Midbrain (tissue), 1 donor: Measurements from ENCODE around the gene KCNIP4.

Source experiments
- DNase-seq: peaks from one replicate; lab custom pipeline; 2025; lab: John Stamatoyannopoulos, UW

The KCNIP4 gene

DNA sequence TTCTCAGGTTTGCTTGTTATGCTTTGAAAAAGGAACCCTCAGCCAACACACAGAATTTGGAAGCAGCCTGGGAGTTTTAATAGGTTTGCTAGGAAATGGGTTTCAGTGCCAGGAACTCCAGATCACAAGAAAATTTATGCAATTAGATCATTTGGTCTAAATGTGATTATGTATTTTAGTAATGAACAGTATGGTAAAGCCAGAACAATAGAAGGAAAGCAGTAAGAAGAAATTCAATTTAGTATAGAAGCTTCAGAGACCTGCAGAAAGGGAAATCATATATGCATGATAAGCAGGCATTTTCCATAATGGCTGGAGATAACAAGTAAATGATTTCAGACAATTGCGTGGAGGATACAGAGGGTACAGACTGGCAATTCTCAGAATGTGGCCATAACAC is 184.7 kb downstream of the KCNIP4 start:
- no peak for DNase-seq

DNA sequence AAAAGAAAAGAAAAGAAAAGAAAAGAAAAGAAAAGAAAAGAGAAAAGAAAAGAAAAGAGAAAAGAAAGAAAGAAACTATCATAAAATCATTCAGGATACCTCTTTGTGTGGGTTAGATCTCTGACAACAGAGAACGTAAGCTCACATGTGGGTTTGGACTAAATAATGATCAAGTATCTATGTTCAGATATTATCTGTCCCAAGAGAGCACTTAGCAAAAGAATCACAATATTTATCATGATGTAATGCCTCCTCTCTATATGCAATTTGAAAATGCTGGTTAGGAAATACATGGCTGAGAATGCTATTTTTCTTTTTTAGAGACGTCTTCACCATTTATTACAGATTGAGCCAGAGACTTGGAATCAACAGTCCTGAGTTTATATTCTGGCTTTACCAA is 191.3 kb downstream of the KCNIP4 start:
- no peak for DNase-seq

DNA sequence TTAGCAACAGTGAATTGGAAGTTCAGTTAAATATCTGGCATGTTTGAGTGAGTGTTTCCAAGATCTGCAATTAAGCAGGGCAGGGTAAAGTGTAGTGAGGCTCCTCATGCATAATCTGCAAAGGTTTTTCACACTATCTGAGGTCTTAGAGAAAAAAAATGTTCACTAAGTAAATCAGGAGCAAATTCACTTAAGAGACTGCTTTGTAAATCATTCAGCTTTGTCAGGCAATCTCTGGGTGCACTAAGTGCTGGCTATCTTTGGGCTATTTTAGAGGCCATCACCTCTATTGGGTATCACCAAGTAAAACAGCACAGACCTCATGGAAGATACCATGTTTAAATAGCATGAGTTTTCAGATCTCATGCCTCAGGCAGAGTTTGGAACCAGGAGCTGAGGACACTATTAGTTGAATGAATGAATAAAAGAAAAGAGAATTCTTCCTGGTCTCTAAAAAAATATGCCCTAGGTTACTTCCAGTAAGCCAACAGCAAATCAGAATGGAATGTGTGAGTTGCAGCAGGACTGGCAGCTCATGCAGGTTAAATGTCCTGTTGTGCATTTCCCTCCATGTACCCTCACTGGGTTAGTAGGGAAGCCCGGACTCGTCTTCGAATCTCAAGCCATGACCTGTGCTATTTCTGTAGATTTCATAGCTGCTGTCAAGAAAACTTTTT is 195.3 kb downstream of the KCNIP4 start:
- no peak for DNase-seq

DNA sequence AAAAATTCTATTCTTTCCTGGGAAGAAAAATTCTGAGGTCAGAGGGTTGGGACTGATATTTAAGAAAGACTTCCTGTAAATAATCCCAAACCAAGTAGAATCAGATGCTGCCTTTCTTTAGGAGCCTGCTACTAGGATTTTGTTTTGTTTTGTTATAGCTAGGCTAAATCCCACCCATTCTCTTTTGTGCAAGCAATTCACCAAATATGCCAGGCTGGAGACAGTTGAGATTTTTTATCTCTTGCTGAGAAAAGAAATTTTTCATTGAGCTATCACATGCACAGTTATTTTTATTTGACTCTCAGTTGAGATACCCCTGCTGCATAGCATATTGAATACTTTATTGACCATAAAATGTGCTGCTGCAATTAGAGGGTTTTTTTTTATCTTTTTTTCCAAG is 196.0 kb downstream of the KCNIP4 start:
- no peak for DNase-seq

DNA sequence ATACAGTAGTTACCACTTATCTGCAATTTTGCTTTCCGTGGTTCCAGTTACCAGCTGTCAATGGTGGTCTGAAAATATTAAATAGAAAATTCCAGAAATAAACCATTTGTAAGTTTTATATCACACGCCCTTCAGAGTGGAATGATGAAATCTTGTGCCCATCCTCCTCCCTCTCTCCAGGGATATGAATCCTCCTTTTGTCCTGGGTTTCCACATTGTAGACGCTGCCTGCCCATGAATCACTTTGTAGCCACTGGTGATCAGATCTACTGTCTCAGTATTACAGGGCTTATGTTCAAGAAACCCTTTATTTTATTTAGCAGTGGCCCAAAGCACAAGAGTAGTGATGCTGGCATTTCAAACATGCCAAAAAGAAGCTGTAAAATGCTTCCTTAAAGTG is 198.6 kb downstream of the KCNIP4 start:
- no peak for DNase-seq

DNA sequence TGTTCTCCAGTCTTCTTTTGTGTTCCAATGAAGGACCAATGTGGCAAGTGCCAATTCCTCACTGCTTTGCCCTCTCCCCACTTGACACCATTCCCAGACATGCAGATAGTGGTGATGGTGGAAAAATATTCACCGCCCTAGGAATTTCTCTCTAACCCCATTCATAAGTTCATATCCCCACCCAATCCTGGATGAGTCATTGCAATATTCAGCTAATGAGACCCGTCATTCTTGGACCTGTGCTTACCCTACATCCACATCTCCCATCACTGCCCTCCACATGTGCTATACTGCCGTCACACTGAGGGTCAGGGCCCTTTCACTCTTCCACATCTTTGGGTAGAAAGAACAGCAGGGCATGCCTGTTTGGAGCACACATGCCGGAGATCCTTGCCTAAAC is 199.2 kb downstream of the KCNIP4 start:
- DNase-seq, result no peak

DNA sequence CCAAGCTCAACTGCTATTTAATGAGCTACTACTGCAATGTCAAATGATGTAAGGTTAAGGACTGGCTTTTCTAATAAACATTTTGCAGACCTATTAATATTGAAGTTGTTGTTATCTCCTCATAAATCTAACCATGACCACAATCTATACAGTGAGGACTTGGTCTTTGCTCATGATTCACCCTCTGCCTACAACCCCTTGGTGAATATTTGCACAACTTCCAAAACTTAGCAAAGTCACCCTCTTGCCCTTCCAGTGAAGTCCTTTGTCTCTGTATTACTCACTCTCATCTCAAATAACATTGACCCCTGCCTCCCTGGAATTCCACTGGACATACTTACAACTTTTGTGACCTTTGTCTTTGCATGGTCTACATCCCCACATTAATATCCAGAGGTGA is 204.5 kb downstream of the KCNIP4 start:
- DNase-seq, result no peak

DNA sequence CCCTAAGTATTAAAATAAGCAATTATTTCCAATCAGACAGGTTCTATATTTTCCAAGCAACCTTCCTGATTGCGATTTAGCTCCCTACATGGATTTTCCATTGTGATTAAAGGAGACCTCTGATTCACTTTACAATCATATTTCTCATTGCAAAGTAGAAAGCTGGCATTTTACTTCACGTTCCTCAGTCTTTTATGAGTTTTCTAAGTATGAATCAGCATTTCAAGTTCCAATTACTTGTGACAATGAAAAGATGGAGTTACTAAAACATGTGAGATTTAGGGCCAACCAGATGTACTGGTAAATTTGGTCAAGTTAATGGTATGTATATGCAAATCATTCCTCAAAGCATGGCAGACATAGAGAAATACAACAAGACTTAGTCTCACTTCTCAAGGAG is 206.2 kb downstream of the KCNIP4 start:
- no peak for DNase-seq

DNA sequence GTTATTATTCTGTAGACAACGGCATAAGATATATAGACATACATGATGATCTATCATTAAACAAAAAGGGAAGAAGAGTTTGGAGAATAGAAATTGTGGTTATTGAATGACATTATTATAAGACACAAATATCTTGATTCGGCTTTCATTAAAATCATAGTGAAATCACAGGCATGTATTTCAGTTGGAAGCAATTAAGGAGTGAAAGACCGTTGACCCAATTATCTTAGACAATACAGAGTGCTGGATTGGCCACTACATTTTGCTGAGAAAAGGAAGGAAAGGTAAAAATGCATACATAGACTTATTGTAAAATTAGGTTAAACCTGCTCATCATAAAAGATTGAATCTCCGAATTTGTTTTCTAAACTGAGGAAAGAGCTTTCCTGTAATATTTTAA is 209.8 kb downstream of the KCNIP4 start:
- DNase-seq, result no peak

DNA sequence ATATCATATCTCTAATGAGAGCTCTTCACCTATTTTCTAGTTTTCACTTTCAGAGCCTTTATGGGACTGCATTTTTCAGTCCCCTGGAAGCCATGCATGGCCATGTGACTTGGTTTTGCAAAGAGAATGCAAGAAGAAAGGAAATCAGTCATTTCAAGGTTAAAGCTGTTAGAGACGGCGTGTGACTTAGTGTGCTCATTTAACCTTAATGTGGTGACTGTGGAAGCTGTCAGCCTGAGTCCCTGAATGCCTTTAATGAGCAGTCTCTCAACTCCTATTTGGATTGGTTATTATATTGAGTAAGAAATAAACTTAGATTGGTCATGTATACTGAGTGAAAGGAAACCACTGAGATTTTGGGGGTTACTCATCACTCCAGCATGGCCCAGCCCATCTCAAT is 212.7 kb downstream of the KCNIP4 start:
- DNase-seq, result no peak

DNA sequence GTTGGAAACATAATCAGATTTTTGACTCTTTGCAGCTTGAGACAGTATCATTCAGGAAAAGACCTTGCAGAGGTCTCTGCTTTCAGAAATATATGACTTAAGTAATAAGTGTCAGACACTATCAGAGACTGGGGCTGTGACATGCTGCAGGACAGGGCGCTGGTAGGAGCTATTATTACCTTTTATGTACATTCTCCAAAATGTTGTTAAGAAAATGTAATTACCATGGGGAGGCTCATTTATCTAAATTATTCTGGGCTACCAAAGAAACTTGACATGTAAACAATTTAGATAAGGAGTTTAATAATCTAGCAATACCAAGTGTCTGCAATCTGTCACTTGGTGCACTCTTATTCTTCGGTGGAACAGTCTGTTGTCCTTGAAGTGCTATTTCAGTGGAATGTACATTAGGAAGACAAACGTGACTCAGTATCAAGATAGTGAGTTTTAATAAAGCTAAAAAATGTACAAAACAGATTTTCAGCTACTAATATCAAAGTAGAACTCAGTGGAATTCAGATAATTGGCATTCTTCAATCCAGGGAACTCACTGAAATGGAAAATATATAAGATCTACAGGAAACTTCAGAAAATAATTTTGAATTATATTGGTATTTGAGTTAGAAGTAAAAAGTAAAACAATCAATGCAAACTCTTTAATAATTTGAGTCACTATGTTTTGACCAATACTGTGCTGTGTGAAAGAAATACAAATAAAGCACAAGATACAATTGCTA is 214.5 kb downstream of the KCNIP4 start:
- no peak for DNase-seq

DNA sequence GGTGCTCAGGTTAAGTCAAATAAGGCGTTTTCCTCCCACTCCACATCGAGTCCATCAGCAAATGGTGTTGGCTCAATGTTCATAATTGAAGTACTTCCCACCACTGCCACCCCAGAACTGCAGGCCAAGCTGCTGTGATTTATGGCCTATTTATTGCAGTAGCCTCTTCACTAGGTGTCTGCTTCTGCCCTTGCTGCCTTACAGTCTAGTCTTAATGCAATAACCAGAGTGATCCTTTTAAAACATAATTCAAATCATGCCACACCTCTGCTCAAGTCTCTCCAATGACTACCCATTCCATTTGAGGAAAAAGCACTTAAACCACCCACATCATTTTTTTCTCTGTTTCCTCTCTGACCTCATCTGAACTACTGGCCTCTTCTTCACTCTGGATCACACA is 220.3 kb downstream of the KCNIP4 start:
- no peak for DNase-seq

DNA sequence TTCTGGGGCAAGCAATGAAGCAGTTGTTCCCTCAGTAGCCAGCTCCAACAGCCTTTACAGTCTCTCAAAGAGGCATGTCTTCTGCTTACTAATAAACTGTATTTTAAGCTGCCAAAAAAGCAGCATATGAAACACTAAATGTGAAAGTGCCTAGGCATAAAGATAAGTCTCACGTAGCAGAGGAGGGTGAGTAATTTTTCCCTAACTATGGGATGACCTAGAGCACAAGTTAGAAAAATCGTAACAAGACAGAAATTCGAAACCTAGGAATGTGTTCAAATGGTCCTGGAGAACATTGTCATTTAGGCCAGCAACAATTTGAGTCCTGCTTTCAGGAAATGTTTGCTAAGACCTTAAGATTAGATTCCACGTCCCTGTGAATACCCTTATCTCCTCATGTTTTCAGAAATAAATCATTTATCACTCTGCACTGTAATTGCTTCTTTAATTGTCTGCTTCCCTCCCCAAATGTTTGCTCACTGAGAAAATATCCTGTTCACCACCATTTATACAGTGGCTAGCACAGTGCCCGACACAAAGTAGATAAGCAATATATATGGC is 222.2 kb downstream of the KCNIP4 start:
- no peak for DNase-seq

DNA sequence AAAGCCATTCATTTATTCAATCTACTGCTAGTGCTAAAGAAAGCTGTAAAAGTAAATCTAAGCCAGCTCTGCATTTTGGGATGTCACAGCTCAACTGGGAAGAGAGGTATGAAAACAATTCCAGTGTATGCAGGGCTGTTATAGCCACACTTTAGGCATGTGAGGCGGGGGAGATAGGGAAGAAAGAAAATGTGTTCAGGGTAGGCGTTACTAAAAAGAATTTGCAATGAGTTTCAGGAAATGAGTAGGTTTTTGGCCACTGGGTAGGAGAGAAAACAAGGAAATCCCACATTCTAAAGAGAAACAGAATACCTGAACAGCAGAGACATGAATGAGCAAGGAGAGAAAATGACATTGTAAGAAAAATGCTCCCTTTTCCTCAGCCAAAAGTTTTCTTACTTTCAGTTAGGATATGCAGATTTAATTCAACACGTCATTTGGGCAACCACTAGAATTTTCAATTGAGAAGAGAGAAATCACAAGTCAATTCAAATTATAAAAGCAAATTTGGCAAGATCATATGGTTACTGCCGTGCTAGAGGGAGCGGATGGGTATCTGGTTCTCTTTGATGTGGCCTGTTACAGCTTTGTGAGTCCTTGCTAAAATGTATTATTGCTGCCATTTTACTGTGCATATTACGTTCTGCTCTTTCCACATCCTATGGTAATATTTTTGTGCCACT is 226.3 kb downstream of the KCNIP4 start:
- no peak for DNase-seq

DNA sequence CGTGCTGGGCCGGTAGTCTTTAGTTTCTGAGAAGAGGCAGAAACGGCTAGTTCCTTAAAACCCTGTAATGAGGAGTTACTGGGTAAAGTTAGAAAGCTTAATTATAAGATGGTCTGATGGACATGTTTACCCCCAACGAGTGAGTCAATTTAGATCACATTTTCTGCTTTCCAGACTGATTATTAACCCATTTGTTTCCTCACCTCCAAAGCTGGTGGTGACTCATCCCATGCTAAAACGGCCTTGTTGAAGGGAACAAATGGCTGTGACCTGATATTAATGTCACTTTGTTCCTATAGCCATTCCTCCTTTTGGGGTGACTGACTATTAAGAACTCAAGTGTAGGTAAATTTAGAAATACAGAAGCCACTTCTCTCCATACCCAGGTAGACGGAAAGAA is 232.0 kb downstream of the KCNIP4 start:
- no peak for DNase-seq

DNA sequence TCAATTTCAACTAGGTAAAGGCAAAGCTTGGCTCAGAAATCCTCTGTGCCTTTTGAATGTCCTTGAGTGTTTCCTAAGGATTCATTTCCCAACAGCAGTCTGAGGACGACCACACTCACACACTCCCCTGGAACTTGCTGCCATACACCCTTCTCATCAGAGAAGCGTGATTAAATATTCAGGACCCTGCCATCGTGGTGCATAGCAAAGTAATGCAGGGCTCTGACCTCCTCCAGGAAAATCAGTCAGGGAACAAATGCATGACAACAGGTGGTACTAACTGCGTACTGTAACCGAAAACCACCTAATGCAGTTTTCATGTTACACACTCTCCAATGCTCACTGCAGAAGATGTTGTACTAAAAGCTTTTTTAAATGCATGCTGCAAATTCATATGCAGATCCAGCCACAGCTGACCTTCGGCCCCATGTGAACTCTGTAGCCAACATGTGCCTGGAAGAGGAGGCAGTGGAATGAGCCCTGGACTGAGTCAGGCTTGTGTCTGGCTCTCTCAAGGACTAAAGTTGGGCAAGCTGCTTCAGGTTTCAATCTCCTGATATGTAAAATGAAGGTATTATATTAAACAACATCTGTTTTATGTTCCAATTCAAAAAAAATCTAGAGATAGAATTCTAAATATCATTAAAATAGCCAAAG is 238.3 kb downstream of the KCNIP4 start:
- DNase-seq, result no peak

DNA sequence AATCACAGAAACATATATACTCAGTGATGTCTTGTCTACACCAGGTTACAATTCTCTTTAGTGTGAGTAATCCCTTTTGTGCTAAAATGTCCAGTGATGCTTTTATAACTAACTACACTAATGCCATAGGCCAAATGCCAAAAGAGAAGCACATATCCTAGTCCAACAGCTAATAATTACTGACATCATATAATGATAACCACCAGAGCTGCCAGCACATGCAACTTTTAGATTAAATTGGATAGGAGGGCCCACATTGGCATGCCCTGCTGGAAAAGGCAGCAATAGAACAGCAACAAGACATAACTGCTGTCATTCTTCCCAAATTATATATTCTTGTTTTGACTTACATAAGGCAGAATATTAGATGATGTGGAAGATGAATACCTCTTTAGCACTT is 238.8 kb downstream of the KCNIP4 start:
- DNase-seq, result no peak

DNA sequence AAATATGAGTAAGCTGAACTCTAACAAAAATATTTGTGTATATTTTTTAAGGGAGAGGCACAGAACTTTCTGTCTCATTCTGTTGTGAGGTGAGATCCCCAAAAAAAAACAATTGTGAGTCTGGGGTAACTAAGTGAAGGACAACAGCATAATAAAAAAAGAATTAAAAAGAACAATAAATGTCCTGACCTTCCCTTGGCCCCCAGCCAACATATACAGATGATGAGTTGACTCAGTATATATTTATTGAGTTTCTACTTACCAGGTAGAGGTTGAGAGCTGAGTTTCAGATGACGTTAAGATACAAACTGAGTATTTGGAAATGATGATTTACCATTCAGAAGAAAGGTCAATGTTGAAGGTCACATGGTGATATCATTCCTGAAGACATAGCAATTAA is 239.5 kb downstream of the KCNIP4 start:
- no peak for DNase-seq

DNA sequence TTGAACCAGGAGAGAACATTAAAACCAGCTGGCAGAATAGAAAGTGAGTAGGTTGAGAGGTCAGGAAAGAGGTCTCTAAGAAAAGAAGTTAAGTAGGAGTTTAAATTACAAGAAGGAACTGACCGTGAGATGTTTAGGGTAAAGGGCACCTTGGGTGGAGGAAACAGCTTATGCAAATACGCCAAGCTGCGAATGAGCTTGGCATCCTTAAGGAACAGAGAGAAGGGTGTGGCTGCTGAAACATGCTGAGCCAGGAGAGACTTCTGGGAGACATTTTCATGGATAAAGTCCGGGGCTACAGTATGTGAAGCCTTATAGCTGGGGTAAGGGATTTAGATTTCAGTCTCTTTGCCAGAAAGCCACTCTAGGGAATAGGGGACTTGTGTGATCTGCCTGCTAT is 249.1 kb downstream of the KCNIP4 start:
- no peak for DNase-seq

DNA sequence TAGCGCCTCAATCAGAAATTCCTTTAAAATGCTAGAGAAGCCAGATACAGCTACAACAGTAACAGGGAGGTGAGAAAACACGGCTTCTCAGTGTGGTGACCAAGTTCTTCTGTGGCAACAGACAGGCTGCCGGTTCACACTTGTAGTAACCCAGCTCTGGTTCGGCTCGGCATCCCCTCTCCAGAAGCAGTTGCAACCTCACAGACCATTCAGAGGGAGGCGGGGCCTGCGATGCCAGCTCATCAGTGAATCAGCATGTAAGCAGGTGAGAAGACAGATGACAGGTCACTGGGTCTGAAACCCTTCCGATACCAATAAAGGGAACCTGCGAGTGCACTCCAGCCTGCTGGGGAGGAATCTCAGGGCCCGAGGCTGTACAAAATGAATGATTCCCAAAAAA is 251.0 kb downstream of the KCNIP4 start:
- no peak for DNase-seq

DNA sequence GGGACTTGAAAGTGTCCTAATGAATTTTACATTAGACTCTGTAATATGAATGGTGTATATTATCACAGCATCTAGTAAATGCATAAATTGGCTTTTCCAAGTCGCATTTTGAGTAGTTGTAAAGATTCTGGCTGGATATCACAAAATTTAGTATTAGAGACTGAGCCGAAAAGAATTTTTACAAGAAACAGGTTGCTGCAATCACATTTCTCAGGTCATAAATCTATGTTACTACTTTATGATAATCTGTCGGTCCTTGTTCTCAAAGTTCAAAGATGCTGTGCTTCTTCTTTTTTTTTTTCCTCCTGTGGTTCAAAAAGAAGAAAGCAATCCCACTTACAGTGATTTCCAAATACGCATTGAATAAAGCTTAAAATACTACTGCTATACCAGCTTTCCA is 253.4 kb downstream of the KCNIP4 start:
- DNase-seq, result no peak

DNA sequence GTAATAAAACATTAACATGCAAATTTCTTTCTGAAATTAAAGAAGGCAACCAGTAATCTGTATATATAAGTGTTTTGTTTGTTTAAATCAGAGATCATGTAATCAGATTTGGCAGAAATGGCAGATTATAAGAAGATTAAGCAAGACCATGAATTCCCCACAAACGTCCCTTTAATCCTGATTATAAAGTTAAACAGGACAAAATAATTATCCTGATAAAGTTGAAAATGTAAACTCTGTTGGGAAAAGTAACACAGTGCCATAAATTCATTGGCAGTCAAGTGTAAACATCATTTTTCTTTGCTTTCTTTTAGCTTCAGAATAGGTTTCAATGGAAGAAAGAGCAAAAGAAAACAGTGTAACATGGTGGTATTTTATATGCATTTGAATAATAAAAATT is 256.3 kb downstream of the KCNIP4 start:
- DNase-seq, result no peak
